ENCODE measurements around the gene PSMD13. TPM values are rescaled to one million over a fixed set of nuclear protein-coding genes. Genes with fewer than 3 reads are reported as not detected.
A peak's percentile ranks its signal among the peaks of the same experiment; 100 is the strongest.

PSMD13 gene
- total and polyA plus RNA-seq, 2 of the 13 experiments (the other 11 are each of a cell fraction or from before 2014, with no cell fraction given): 83.0 to 117 TPM

DNA sequence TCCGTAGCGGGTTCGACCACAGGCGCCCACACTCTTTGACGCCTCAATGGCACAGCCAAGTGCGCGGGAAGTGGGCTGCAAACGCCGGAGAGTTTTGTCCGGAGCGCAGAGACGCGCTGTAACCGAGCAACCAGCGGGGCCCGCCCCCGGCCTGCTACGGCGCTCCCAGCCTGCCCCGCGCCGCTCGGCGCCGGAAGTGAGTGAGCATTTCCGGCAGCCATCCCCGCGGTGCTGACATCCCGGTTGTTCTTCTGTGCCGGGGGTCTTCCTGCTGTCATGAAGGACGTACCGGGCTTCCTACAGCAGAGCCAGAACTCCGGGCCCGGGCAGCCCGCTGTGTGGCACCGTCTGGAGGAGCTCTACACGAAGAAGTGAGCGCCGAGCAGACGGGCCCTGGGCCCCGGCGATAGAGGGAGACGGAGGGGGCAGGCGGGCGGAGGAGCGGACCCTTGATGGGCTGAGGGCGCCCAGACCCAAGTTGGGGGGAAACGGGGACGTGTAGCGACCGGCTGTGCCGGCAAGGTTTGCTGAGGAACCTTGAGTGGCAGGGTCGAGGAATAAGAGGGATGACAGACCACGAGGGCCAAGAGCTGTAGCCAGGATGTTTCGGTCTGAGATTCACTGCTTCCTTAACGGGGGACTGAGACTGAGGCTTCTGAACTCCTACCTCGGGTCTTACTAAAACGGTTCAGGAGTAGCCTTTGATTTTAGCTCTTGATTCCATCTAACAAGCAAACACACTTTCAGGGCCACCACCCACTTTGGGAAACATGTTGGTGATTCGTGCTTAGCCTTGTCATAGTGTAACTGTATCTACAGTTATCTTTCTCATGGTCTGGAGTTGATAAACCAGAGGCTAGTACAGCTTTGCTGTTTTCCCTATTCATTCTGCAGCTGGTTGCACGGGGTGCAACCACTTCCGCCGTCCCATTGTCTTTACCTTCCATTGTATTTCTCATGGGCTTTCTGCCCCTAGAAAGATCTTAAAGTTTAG, at the start of gene PSMD13 (continued):
- TF ChIP-seq, protein P1, sequence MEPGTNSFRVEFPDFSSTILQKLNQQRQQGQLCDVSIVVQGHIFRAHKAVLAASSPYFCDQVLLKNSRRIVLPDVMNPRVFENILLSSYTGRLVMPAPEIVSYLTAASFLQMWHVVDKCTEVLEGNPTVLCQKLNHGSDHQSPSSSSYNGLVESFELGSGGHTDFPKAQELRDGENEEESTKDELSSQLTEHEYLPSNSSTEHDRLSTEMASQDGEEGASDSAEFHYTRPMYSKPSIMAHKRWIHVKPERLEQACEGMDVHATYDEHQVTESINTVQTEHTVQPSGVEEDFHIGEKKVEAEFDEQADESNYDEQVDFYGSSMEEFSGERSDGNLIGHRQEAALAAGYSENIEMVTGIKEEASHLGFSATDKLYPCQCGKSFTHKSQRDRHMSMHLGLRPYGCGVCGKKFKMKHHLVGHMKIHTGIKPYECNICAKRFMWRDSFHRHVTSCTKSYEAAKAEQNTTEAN (CRISPR knock-in tag; conservative IDR thresholded peaks at IDR 0.05): no peak; the same call in 1 of the 2 replicates
- TF ChIP-seq TAF15 (IDR thresholded peaks at IDR 0.05; ENCODE audit: low read depth, low read length, poor library complexity, severe bottlenecking) (no peak), ZNF44 (CRISPR knock-in tag; IDR thresholded peaks at IDR 0.05) (no peak), ETV5 (CRISPR knock-in tag; IDR thresholded peaks at IDR 0.05; ENCODE audit: borderline replicate concordance) (peak; percentile 81), DNMT1 (CRISPR knock-in tag; IDR thresholded peaks at IDR 0.05) (no peak), ZMAT3 (CRISPR knock-in tag; conservative IDR thresholded peaks at IDR 0.05) (no peak), AHR (CRISPR knock-in tag; IDR thresholded peaks at IDR 0.05) (no peak), SYNCRIP (IDR thresholded peaks at IDR 0.05; ENCODE audit: insufficient read depth, low read depth, low read length) (no peak), MEIS2 (CRISPR knock-in tag; IDR thresholded peaks at IDR 0.05) (no peak), ZSCAN30 (CRISPR knock-in tag; IDR thresholded peaks at IDR 0.05) (no peak), SIN3B (IDR thresholded peaks at IDR 0.05; ENCODE audit: low read length) (peak; percentile 65), KLF12 (CRISPR knock-in tag; IDR thresholded peaks at IDR 0.05; ENCODE audit: borderline replicate concordance) (peak; percentile 75; the same call in 1 of the 2 replicates), HNRNPLL (IDR thresholded peaks at IDR 0.05; ENCODE audit: low read depth, low read length, poor library complexity, severe bottlenecking) (peak; percentile 95), PAF1 (CRISPR knock-in tag; IDR thresholded peaks at IDR 0.05) (no peak), ZNF660 (CRISPR knock-in tag; IDR thresholded peaks at IDR 0.05; ENCODE audit: borderline replicate concordance, low read depth) (no peak), NR2F6 (IDR thresholded peaks at IDR 0.05) (no peak), NR2F6 (CRISPR knock-in tag; IDR thresholded peaks at IDR 0.05) (no peak), ZNF776 (CRISPR knock-in tag; IDR thresholded peaks at IDR 0.05) (no peak), GLI4 (CRISPR knock-in tag; IDR thresholded peaks at IDR 0.05; ENCODE audit: borderline replicate concordance) (no peak), ZNF792 (CRISPR knock-in tag; IDR thresholded peaks at IDR 0.05) (peak; percentile 34; the same call in 1 of the 2 replicates)
- TF ChIP-seq, protein P2, sequence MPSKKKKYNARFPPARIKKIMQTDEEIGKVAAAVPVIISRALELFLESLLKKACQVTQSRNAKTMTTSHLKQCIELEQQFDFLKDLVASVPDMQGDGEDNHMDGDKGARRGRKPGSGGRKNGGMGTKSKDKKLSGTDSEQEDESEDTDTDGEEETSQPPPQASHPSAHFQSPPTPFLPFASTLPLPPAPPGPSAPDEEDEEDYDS (CRISPR knock-in tag; IDR thresholded peaks at IDR 0.05): no peak
- TF ChIP-seq, protein P3, sequence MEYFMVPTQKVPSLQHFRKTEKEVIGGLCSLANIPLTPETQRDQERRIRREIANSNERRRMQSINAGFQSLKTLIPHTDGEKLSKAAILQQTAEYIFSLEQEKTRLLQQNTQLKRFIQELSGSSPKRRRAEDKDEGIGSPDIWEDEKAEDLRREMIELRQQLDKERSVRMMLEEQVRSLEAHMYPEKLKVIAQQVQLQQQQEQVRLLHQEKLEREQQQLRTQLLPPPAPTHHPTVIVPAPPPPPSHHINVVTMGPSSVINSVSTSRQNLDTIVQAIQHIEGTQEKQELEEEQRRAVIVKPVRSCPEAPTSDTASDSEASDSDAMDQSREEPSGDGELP (IDR thresholded peaks at IDR 0.05; ENCODE audit: borderline replicate concordance, low read depth): 0 out of 2 replicates have a peak, but pooled peaks have one; percentile 12
- TF ChIP-seq, protein P4, sequence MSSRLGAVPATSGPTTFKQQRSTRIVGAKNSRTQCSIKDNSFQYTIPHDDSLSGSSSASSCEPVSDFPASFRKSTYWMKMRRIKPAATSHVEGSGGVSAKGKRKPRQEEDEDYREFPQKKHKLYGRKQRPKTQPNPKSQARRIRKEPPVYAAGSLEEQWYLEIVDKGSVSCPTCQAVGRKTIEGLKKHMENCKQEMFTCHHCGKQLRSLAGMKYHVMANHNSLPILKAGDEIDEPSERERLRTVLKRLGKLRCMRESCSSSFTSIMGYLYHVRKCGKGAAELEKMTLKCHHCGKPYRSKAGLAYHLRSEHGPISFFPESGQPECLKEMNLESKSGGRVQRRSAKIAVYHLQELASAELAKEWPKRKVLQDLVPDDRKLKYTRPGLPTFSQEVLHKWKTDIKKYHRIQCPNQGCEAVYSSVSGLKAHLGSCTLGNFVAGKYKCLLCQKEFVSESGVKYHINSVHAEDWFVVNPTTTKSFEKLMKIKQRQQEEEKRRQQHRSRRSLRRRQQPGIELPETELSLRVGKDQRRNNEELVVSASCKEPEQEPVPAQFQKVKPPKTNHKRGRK (CRISPR knock-in tag; IDR thresholded peaks at IDR 0.05): no peak

Measured in HepG2 (cell line).